Esophagus muscularis mucosa (tissue), 4 donors: ENCODE results near the gene ZNF831.

Source experiments
- EP300 ChIP-seq: sonication (generic); formaldehyde crosslinking; IDR thresholded peaks from one replicate; pipeline ENCODE4 v1.6.1; 2017; ENCODE audit warnings: antibody characterized with exemption
- POLR2A ChIP-seq: fragments of 450-650 bp; IDR thresholded peaks from one replicate; pipeline ENCODE4 v1.6.1; 2017; ENCODE audit warnings: antibody characterized with exemption, moderate library complexity, mild to moderate bottlenecking, low read depth
- POLR2AphosphoS5 ChIP-seq, 2 donors: sonication (generic); formaldehyde crosslinking; IDR thresholded peaks; one replicate each; pipeline ENCODE4 v1.6.1; 2017; ENCODE audit warnings: antibody characterized with exemption in 2 of 2
- TF ChIP-seq, protein P1 (sequence below), 3 experiments: fragments of 200-600 bp in 2 of 3; fragments of 450-650 bp in 1 of 3; sonication (generic) in 2 of 3; IDR thresholded peaks; one replicate each; pipeline ENCODE4 v1.5.1; 2017 to 2019; ENCODE audit warnings: antibody characterized with exemption in 3 of 3, mild to moderate bottlenecking in 2 of 3, moderate library complexity in 1 of 3

DNA sequence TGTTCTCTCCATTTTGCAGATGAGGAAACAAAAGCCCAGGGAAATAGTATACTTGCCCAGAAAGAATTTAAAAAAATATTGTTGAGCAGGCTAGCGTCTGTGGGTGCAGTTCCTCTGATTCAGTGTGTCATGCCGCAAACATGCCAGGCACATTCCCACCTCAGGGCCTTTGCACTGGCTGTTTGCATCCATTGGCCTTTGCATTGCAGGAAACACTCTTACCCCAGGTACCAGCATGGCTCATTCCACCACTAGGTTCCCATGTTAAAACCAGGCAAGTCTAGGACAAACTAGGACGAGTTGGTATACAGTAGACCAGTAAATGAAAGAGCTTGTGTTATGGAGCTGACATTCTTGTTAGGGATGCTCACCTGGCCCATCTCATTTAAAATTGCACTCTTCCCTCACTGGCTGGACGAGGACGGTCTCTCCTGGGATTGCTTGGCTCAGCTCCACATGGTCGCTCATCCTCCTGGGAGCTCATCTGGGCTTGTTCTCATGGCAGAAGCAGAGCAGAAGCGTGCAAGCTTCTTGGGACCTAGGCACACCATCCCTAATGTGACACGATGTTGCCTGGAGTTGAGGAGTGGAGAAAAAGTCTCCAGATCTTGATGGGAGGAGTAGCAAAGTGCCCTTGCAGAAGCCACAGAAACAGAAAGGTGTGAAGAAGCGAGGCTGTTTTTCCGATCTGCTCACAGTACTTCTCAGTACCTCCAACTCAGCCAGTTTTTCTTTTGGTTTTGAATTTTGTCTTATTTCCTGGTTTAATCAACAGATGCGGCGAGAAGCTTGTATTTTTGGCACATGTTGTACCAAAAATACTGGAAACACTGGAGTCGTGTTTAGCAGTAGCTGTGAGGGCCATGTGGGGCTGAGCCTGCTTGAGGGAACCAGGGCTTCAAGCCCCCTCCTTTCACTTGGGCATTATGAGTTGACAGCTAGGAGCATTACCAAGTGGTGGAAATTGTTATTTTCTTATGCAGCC, 13.9 kb downstream of the ZNF831 start:
- TF ChIP-seq POLR2A (no peak), POLR2AphosphoS5 (IDR thresholded peaks at IDR 0.05) (no peak), EP300 (no peak)
- TF ChIP-seq, protein P1, sequence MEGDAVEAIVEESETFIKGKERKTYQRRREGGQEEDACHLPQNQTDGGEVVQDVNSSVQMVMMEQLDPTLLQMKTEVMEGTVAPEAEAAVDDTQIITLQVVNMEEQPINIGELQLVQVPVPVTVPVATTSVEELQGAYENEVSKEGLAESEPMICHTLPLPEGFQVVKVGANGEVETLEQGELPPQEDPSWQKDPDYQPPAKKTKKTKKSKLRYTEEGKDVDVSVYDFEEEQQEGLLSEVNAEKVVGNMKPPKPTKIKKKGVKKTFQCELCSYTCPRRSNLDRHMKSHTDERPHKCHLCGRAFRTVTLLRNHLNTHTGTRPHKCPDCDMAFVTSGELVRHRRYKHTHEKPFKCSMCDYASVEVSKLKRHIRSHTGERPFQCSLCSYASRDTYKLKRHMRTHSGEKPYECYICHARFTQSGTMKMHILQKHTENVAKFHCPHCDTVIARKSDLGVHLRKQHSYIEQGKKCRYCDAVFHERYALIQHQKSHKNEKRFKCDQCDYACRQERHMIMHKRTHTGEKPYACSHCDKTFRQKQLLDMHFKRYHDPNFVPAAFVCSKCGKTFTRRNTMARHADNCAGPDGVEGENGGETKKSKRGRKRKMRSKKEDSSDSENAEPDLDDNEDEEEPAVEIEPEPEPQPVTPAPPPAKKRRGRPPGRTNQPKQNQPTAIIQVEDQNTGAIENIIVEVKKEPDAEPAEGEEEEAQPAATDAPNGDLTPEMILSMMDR (IDR thresholded peaks at IDR 0.05), result no peak
